ENCODE results near the gene RHO. TPM values are rescaled to one million over a fixed set of nuclear protein-coding genes. Genes with fewer than 3 reads are reported as not detected.

RHO gene
- total RNA-seq, 1 donor from 2014 or later = not detected

GRCh38 chr3:129533406-129533805 is 5.0 kb downstream of the RHO start:
- DNase-seq (ENCODE audit: low spot score) = peak; percentile 84
- Mint-ChIP-seq H3K27me3 (ENCODE audit: low read depth) (no peaks in the 10 kb centered on the region), H3K36me3 (ENCODE audit: low read depth) (no peaks in the 10 kb centered on the region), H3K4me1 (ENCODE audit: low read depth) (peaks cover 26% of the 10 kb centered on the region), H3K9me3 (ENCODE audit: low read depth) (no peaks in the 10 kb centered on the region), H3K27ac (ENCODE audit: unreplicated experiment) (no peak overlapping the region), H3K4me3 (ENCODE audit: unreplicated experiment) (no peak overlapping the region)
- TF ChIP-seq CTCF (IDR thresholded peaks at IDR 0.05) = no peak

GRCh38 chr3:129534428-129535027 is 6.1 kb downstream of the RHO start:
- H3K4me3 Mint-ChIP-seq (ENCODE audit: unreplicated experiment) = no peak overlapping the region
- TF ChIP-seq CTCF (IDR thresholded peaks at IDR 0.05) = no peak

DNA sequence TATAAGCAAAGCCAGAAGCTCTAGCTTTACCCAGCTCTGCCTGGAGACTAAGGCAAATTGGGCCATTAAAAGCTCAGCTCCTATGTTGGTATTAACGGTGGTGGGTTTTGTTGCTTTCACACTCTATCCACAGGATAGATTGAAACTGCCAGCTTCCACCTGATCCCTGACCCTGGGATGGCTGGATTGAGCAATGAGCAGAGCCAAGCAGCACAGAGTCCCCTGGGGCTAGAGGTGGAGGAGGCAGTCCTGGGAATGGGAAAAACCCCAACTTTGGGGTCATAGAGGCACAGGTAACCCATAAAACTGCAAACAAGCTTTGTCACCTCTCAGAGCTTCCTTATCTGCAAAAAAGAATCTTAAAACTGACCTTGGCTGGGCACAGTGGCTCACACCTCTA is 6.6 kb downstream of the RHO start:
- no peak for TF ChIP-seq CTCF (IDR thresholded peaks at IDR 0.05)
- Mint-ChIP-seq H3K27me3 (ENCODE audit: low read depth) (no peaks in the 10 kb centered on the region), H3K4me3 (ENCODE audit: unreplicated experiment) (no peak overlapping the region), H3K27ac (ENCODE audit: unreplicated experiment) (no peak overlapping the region), H3K36me3 (ENCODE audit: low read depth) (no peaks in the 10 kb centered on the region), H3K4me1 (ENCODE audit: low read depth) (peaks cover 29% of the 10 kb centered on the region), H3K9me3 (ENCODE audit: low read depth) (no peaks in the 10 kb centered on the region)
- no peak for DNase-seq (ENCODE audit: low spot score)

More at GRCh38 chr3:129534428-129535027, 6.1 kb downstream of the RHO start:
- Mint-ChIP-seq H3K27ac (ENCODE audit: unreplicated experiment) (peak overlapping the region; percentile 6), H3K27me3 (ENCODE audit: low read depth) (no peaks in the 10 kb centered on the region), H3K36me3 (ENCODE audit: low read depth) (no peaks in the 10 kb centered on the region), H3K9me3 (ENCODE audit: low read depth) (no peaks in the 10 kb centered on the region), H3K4me1 (ENCODE audit: low read depth) (peaks cover 33% of the 10 kb centered on the region)
- no peak for DNase-seq (ENCODE audit: low spot score)

- H3K27ac Mint-ChIP-seq (ENCODE audit: unreplicated experiment) = no peak overlapping the region
- no peaks in the 10 kb centered on the region for H3K36me3 Mint-ChIP-seq (ENCODE audit: low read depth)
- H3K9me3 Mint-ChIP-seq (ENCODE audit: low read depth) = no peaks in the 10 kb centered on the region
- no peaks in the 10 kb centered on the region for H3K27me3 Mint-ChIP-seq (ENCODE audit: low read depth)
- peaks cover 20% of the 10 kb centered on the region for H3K4me1 Mint-ChIP-seq (ENCODE audit: low read depth)
- TF ChIP-seq CTCF (IDR thresholded peaks at IDR 0.05) = no peak
- H3K4me3 Mint-ChIP-seq (ENCODE audit: unreplicated experiment) = no peak overlapping the region
- no peak for DNase-seq (ENCODE audit: low spot score)
Observed at GRCh38 chr3:129536374-129536667, 7.9 kb downstream of the RHO start.

DNA sequence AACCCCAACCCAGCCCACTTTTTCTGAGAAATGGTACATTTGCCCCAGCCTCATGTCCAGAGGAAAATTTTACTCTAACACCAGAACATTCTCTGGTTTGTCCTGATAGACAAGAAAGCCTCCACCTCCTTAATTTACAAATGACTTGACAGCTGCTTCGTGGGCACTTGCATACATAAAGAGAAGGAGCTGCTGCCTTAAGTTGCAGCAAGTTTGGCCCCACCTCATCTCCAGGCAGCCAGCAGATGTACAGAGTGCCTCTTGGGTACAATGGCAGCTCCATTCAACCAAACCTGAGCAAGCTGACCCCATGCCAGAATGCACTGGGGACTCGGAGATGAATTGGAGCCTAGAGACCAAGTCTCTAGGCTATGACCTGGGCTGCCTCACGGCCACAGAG is 8.4 kb downstream of the RHO start:
- no peak overlapping the region for H3K4me3 Mint-ChIP-seq (ENCODE audit: unreplicated experiment)

More for the DNA sequence above, 8.4 kb downstream of the RHO start:
- Mint-ChIP-seq H3K4me1 (ENCODE audit: low read depth) (peaks cover 20% of the 10 kb centered on the region), H3K27ac (ENCODE audit: unreplicated experiment) (no peak overlapping the region), H3K36me3 (ENCODE audit: low read depth) (no peaks in the 10 kb centered on the region), H3K9me3 (ENCODE audit: low read depth) (no peaks in the 10 kb centered on the region), H3K27me3 (ENCODE audit: low read depth) (no peaks in the 10 kb centered on the region)
- TF ChIP-seq CTCF (IDR thresholded peaks at IDR 0.05) = no peak
- DNase-seq (ENCODE audit: low spot score) = no peak
